Skeletal muscle satellite cell (primary cell): ENCODE results near the gene MRPS11.

ENCODE experiments used
- H3K27me3 ChIP-seq: 2 replicates; pipeline ENCODE4 v1.7.0; 2013; ENCODE audit warnings: low read length; ENCODE audit not compliant: control insufficient read depth, insufficient read depth
- H3K36me3 ChIP-seq: 2 replicates; pipeline ENCODE4 v1.7.0; 2013; ENCODE audit warnings: mild to moderate bottlenecking, control low read depth, low read length; ENCODE audit not compliant: insufficient read depth
- H3K4me1 ChIP-seq: 2 replicates; pipeline ENCODE4 v1.7.0; 2013; ENCODE audit warnings: low read length; ENCODE audit not compliant: control insufficient read depth, insufficient read depth
- H3K4me2 ChIP-seq: 2 replicates; pipeline ENCODE4 v1.7.0; 2013; ENCODE audit warnings: mild to moderate bottlenecking, low read length
- H3K4me3 ChIP-seq: 2 replicates; pipeline ENCODE4 v1.7.0; 2013; ENCODE audit warnings: low read length
- H3K9ac ChIP-seq: 2 replicates; pipeline ENCODE4 v1.7.0; 2013; ENCODE audit warnings: mild to moderate bottlenecking, low read depth, low read length, moderate library complexity
- H3K9me3 ChIP-seq: replicated peaks from 2 replicates; pipeline ENCODE4 v1.7.0; 2013; ENCODE audit warnings: mild to moderate bottlenecking, control low read depth, low read length

Gene MRPS11

GRCh38 chr15:88526247-88526879, 58.9 kb downstream of the MRPS11 start:
- Histone ChIP-seq H3K36me3 (peaks cover 35% of the 10 kb centered on the region), H3K9me3 (no peaks in the 10 kb centered on the region), H3K9ac (no peak overlapping the region), H3K4me1 (no peaks in the 10 kb centered on the region), H3K27me3 (no peaks in the 10 kb centered on the region), H3K4me2 (no peak overlapping the region), H3K4me3 (no peak overlapping the region)

GRCh38 chr15:88529021-88529630, 61.6 kb downstream of the MRPS11 start:
- no peak overlapping the region for H3K4me3 ChIP-seq
- no peaks in the 10 kb centered on the region for H3K9me3 ChIP-seq
- H3K4me2 ChIP-seq, result no peak overlapping the region
- H3K9ac ChIP-seq, result no peak overlapping the region
- no peaks in the 10 kb centered on the region for H3K27me3 ChIP-seq
- no peaks in the 10 kb centered on the region for H3K4me1 ChIP-seq
- peaks cover 33% of the 10 kb centered on the region for H3K36me3 ChIP-seq
